Mucosa of rectum (tissue), 2 donors: ENCODE results near the gene SRGAP1.

ENCODE experiments used
- H3K27ac ChIP-seq, 2 donors: one replicate each; pipeline ENCODE4 v1.7.0; 2013; ENCODE audit warnings: inconsistent platforms in 2 of 2, low read depth in 2 of 2, low read length in 2 of 2
- H3K27me3 ChIP-seq, 2 donors: one replicate each; pipeline ENCODE4 v1.7.0; 2013; ENCODE audit warnings: low read length in 2 of 2; ENCODE audit not compliant: control insufficient read depth in 2 of 2, insufficient read depth in 2 of 2
- H3K36me3 ChIP-seq, 2 donors: one replicate each; pipeline ENCODE4 v1.7.0; 2013; ENCODE audit warnings: low read length in 2 of 2; ENCODE audit not compliant: control insufficient read depth in 2 of 2, insufficient read depth in 2 of 2
- H3K4me1 ChIP-seq, 2 donors: one replicate each; pipeline ENCODE4 v1.7.0; 2013; ENCODE audit warnings: low read length in 2 of 2, mild to moderate bottlenecking in 1 of 2; ENCODE audit not compliant: control insufficient read depth in 2 of 2, insufficient read depth in 2 of 2
- H3K4me3 ChIP-seq, 2 donors: one replicate each; pipeline ENCODE4 v1.7.0; 2013; ENCODE audit warnings: low read length in 2 of 2
- H3K9ac ChIP-seq, 2 donors: one replicate each; pipeline ENCODE4 v1.7.0; 2013; ENCODE audit warnings: low read length in 2 of 2, low read depth in 1 of 2, mild to moderate bottlenecking in 1 of 2
- H3K9me3 ChIP-seq, 2 donors: one replicate each; pipeline ENCODE4 v1.7.0; 2013; ENCODE audit warnings: low read length in 2 of 2; ENCODE audit not compliant: control insufficient read depth in 2 of 2
- donor health status: healthy.
- donor health status: Normal muscosa, but diverticular disease.

Gene SRGAP1

DNA sequence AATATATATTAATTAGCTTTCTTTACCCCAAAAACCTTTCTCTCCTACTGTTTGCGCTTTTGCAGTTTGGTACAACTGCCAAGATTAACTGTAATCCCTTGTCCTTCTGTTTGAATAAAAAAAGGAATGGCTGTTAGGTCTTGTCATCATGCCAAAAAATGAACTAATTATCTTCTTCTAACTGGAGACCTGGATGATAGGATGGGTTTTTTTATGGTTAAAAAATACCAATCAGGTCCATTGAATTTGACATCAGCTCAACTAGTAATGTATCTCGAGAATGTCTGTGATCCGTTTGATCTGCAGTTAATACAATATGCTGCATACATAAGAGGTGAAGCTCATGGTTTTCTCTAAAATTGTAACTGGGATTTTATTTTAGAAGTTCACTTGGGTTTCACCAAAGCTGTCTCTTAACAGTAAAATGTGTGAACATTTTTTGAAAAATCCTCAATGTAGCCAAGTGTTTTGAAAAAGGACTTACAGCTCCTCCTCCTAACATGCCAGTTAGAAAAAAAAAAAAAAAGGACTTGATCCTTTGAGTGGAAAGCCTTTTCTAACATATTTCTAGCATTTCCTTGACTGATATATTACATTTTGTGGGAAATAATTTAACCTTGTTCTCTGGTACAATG, 96.8 kb downstream of the SRGAP1 start:
- no peaks in the 10 kb centered on the region for H3K27me3 ChIP-seq
- no peaks in the 10 kb centered on the region for H3K36me3 ChIP-seq
- no peak overlapping the region for H3K27ac ChIP-seq

DNA sequence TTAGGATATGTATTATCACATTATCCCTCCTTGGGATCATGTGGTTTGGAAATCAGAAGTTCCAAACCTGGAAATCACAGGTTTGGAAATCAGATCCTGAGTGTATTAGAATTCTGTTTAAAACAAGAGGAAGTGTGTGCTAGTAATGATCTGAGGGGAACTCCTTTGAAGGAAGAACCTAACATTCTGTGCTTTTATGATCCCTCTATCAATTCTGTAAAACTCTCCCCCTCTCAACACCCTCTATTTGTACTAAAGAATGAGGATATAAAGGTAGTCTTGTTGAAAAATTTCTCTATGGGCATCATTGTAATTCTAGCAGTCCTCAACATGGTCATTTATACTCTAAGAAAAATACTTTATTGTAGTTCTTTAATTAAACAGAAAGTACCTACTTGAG, 97.4 kb downstream of the SRGAP1 start:
- H3K4me1 ChIP-seq: no peaks in the 10 kb centered on the region
- no peak overlapping the region for H3K27ac ChIP-seq
- no peak overlapping the region for H3K4me3 ChIP-seq
- H3K9me3 ChIP-seq: no peaks in the 10 kb centered on the region
- no peak overlapping the region for H3K9ac ChIP-seq
- no peaks in the 10 kb centered on the region for H3K27me3 ChIP-seq
- no peaks in the 10 kb centered on the region for H3K36me3 ChIP-seq

More for the DNA sequence above, 96.8 kb downstream of the SRGAP1 start:
- Histone ChIP-seq H3K4me3 (no peak overlapping the region), H3K9me3 (no peaks in the 10 kb centered on the region), H3K4me1 (no peaks in the 10 kb centered on the region), H3K9ac (no peak overlapping the region)

DNA sequence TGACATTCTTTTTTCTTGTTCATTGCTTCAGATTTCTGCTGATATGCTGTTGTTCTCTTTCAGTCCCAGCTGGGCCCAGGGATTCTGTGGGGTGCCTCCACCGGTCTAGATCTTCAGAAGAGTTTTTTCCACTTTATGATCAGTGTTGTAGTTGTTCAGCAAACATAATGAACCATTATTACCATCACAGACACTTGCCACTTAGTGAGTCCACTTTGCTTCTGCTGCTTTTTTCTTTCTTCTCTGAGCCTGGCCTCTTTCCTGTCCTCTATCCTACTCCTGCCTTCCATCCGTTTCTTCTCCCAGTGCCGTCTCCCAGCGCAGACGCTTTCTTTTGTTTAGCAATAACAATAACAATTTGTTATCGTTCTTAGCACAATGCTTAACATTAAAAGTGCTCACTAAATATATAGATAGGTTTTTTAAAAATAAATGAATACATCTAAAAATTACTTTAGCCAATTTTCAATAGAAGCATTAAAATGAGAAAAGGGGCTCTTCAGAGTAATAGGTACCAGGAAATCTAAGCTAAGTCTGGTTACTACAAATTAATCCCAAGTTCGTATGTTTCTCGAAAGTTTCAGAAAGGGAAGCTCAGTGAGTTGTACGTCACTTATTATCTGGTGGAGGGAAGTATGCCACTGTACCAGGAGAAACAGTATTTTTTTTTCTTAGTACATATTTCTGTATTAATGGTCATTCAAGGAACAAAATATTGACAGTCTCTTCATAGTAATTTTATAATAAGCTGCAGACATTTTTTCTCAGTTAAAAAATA, 98.2 kb downstream of the SRGAP1 start:
- Histone ChIP-seq H3K9me3 (no peaks in the 10 kb centered on the region), H3K9ac (no peak overlapping the region), H3K27ac (no peak overlapping the region), H3K4me3 (no peak overlapping the region), H3K27me3 (no peaks in the 10 kb centered on the region), H3K4me1 (no peaks in the 10 kb centered on the region), H3K36me3 (no peaks in the 10 kb centered on the region)

DNA sequence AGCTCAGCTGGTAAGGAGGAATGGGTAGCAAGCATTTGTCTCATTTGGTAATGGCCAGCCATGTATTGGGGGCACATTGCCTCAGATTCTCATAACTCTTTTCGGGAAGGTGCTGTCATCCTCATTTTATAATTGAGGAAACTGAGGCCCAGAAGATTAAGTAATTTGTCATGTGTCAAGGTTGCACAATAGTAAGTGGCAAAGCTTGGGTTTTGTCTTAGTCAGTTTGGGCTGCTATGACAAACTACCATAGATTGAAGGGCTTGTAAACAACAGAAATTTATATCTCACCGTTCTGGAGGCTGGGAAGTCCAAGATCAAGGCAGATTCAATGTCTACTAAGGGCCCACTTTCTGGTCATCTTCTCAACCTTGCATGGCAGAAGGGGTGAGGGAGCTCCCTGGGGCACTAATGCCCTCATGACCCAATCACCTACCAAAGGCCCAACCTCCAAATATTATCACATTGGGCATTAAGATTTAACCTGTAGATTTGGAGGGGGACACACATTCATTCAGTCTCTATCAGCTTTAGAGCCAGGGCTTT, 99.6 kb downstream of the SRGAP1 start:
- H3K27ac ChIP-seq: no peak overlapping the region
- H3K4me1 ChIP-seq: no peaks in the 10 kb centered on the region
- H3K27me3 ChIP-seq: no peaks in the 10 kb centered on the region
- no peak overlapping the region for H3K4me3 ChIP-seq
- H3K9ac ChIP-seq: no peak overlapping the region
- H3K9me3 ChIP-seq: no peaks in the 10 kb centered on the region
- no peaks in the 10 kb centered on the region for H3K36me3 ChIP-seq

DNA sequence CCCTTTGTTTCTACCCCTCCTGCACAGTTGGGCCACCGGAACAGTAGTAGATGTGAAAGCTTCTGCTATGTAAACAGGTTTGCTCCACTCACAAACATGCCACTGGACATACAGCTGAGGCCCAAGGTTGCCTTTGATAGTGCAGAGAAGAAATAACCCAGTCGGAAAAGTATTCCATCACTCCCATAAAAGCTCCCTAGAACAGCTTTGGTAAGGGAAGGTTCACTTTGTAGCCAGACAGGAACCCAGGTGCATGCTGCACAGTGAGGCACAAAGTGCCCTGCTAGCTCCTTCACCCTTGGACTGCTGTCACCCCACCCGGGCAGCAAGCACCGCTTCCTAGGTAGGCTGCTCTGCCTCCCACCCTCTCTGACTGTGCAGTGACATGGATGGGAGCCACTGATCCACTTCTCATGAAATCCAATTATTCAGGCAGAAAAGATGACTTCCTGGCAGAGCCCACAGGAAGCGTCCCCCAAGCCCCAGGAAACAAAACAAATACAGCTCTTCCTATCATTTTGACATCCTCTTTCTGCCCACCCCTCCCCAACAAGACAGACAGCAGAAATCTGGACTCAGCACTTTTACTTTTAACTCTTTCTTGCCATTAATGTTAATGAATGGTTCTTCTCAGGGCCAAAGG, 100.2 kb downstream of the SRGAP1 start:
- H3K27ac ChIP-seq: no peak overlapping the region
- H3K4me3 ChIP-seq: no peak overlapping the region
- no peaks in the 10 kb centered on the region for H3K36me3 ChIP-seq
- H3K9me3 ChIP-seq: no peaks in the 10 kb centered on the region
- H3K27me3 ChIP-seq: no peaks in the 10 kb centered on the region
- H3K9ac ChIP-seq: no peak overlapping the region
- no peaks in the 10 kb centered on the region for H3K4me1 ChIP-seq

DNA sequence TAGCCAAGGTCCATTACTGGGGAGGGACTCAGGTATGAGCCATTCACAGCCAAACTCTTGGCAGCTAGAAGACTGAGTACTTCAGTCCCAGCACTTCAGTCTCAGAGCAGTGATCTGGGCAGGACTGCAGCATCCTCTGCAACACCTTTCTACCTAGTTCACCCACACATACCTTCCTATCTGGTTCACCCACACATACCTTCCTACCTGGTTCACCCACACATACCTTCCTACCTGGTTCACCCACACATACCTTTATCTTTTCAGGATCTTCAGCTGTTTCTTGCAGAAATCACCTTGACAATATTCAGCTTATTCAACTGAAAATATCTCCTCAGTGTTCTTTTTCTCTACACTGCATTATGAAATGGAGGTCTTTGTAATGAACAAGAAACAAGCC, 101.3 kb downstream of the SRGAP1 start:
- no peak overlapping the region for H3K4me3 ChIP-seq
- no peaks in the 10 kb centered on the region for H3K36me3 ChIP-seq
- H3K9me3 ChIP-seq: no peaks in the 10 kb centered on the region
- no peak overlapping the region for H3K9ac ChIP-seq
- no peaks in the 10 kb centered on the region for H3K27me3 ChIP-seq
- H3K27ac ChIP-seq: no peak overlapping the region
- peaks cover 0 to 3% of the 10 kb centered on the region in 2 donors for H3K4me1 ChIP-seq

DNA sequence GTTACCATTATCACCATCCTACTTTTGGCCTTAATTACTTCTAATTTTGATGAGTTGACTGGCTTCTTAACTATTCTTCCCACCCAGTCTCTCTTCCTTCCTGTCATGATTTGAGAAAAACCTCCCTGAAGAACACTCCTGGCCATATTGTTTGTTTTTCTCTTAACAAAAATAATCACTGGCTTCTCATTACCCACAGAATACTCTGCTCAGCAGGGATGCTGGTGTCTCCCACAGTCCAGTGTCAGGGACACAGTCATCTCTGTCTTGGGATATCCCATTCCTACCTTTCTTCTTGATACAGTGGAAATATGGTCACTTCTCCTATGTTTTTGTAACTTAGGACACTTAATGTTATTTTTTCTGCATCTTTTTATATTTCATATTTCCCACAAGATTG, 103.7 kb downstream of the SRGAP1 start:
- Histone ChIP-seq H3K9me3 (no peaks in the 10 kb centered on the region), H3K4me3 (no peak overlapping the region), H3K27me3 (no peaks in the 10 kb centered on the region), H3K4me1 (peaks cover 0 to 3% of the 10 kb centered on the region in 2 donors), H3K9ac (no peak overlapping the region), H3K27ac (no peak overlapping the region), H3K36me3 (no peaks in the 10 kb centered on the region)

DNA sequence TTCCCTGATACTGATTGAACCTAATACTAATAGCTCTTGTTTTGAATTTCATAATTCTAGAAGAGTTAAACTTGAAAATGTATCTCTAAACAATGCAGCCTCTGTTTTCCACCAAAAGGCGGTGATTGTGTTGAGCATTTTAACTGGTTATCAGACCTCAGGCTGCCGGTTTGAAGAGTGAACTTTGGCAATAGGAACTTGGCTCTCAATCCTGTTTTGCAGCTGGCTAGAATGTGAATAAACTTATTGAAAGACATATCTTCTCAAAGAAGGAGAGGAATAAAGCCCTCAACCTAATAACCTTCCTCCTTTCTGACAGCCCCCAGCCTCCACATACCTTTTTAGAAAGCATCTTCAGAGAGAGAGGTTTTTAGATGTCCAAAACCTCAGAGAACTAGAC, 105.4 kb downstream of the SRGAP1 start:
- no peak overlapping the region for H3K9ac ChIP-seq
- no peak overlapping the region for H3K4me3 ChIP-seq
- peaks cover 0 to 3% of the 10 kb centered on the region in 2 donors for H3K4me1 ChIP-seq
- H3K9me3 ChIP-seq: no peaks in the 10 kb centered on the region
- H3K27me3 ChIP-seq: no peaks in the 10 kb centered on the region
- no peaks in the 10 kb centered on the region for H3K36me3 ChIP-seq
- H3K27ac ChIP-seq: no peak overlapping the region

DNA sequence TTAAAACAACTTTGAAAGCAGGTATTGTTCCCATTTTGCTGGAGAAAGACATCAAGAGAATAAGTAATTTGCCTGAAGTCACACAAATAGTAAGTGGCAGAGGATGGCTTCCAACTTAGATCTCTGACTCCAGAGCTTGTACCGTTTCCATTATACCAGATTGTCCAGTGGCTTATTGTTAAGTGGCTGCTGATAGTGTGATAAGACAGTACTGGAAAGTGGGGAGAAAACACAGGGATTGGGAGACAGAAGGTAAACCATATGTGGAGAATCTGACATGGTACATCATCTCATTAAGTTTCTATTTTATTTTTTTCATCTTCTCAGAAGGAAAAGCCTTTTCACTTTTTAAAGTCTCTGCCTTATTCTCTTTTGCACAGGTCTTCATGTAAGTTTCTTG, 108.5 kb downstream of the SRGAP1 start:
- Histone ChIP-seq H3K4me1 (peaks cover 0 to 3% of the 10 kb centered on the region in 2 donors), H3K9me3 (no peaks in the 10 kb centered on the region), H3K4me3 (no peak overlapping the region), H3K9ac (no peak overlapping the region), H3K27me3 (no peaks in the 10 kb centered on the region), H3K27ac (no peak overlapping the region), H3K36me3 (no peaks in the 10 kb centered on the region)
